Stimulated activated CD8-positive, alpha-beta memory T cell treated with anti-CD3 and anti-CD28 coated beads, Interleukin-7, amount 100 ng/mL, for 4 hours (primary cell): Measurements from ENCODE around the gene UNC93B1.
A peak's percentile ranks its signal among the peaks of the same experiment; 100 is the strongest.

Experiments
- DNase-seq, 2 donors: peaks; one replicate each; pipeline ENCODE4 v3.0.0-alpha.2; 2020; ENCODE audit warnings: low read depth in 2 of 2

UNC93B1 gene

DNA sequence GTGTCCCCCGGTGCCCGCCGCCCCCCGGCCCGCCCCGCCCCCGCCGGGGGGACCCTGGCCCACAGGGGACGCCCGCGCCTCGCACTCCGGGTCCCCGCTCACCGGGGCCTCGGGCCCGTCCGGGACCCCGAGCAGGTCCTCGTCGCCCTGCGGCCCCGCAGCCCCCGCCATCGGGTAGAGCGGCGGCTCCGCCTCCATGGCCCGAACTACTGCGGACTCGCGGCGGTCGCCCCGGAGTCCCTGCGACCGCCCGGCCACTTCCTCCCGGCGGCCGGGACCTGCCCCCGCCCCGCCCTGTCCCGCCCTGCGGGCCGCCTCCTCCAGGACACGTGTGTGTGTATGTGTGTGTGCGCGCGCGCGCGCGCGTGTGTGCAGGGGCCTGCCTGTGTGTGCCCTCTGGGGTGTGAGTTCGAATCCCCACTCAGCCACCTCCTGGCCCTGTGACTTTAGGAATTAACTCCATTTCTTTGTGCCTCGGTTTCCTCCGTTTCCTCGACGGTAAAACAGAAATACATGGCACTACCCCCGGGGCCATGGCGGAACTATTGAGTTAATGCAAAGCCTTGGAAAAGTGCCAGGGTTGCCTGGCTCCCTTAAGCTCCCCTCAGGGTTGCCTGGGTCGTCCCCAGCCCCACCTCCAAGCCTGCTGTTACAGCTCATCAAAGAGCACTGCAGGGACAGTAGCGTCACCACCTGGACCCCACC is at the start of gene UNC93B1:
TSS of gene UNC93B1 (minus strand) at position 252 of the 705 bp plus-strand sequence. CDS start at position 198, 54 bp downstream.
- DNase-seq, result peak; percentile 56 to 75

DNA sequence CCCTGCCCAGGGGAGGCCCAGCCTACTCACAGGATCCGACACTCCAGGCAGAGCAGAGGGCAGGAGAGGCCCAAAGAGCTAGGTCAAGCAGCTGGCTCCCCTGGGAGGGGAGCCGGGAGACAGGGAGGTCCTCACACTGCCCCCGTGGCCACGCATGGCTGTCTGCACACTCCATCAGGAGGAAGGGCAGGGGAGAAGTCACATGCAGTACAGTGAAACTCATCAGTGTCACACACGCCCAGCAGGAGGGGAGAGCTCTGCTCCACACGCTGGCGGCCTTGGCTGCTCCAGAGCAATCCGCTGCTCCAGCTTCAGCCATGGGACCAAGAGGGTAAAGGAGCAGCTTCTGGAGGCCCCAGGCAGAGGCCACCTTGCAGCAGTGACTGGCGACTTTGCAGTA is 49.2 kb upstream of the UNC93B1 start:
- no peak for DNase-seq

DNA sequence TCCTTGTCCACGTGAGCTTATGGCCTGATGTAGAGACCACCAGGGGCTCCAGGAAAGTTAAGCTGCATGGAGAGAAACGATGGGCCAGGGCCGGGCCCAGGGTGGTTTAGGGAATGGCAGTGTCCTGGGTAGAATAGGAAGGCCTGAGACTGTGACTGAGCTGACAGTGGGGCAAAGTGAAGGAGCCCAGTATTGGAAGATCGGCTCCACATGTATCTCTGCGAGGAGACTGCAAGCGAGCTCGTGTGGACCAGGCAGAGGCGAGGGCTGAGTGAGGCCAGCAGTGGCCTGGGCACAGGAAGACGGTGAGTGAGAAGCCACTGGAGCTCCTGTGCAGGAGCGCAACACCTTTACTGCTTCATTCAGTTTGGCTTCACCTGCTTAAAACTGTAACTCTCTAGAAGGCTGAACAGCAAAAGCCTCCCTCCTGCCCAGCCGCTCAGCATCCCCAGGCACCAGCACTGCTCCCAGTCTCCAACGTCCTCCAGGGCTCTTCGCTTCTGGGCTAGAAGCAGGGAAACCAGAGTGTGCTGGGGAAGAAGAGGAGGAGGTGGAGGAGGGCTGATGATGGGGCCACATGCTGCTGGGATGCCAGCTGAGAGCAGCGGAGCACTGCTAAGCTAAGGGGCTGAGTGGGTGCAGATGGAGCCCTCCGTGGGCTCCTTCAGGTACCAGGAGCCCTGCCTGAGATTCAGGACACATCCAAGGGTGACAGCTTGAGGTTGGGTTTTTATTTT is 48.4 kb upstream of the UNC93B1 start:
- no peak for DNase-seq

- no peak for DNase-seq
Observed at GRCh38 chr11:68051191-68052136, 47.6 kb upstream of the UNC93B1 start.

DNA sequence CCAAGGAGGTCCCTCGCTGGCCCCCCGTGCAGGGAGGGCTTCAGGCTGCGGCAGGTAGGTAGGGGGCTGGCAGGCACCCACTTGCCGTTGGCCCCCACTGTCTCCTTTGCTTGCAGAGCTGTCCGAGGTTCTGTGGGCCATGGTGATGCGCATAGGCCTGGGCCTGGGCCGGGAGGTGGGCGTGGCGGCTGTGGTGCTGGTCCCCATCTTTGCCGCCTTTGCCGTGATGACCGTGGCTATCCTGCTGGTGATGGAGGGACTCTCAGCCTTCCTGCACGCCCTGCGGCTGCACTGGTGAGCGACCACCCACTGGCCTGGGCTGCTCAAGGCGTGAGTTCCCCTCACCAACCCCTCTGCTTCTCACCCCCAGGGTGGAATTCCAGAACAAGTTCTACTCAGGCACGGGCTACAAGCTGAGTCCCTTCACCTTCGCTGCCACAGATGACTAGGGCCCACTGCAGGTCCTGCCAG is 46.5 kb upstream of the UNC93B1 start:
- no peak for DNase-seq

DNA sequence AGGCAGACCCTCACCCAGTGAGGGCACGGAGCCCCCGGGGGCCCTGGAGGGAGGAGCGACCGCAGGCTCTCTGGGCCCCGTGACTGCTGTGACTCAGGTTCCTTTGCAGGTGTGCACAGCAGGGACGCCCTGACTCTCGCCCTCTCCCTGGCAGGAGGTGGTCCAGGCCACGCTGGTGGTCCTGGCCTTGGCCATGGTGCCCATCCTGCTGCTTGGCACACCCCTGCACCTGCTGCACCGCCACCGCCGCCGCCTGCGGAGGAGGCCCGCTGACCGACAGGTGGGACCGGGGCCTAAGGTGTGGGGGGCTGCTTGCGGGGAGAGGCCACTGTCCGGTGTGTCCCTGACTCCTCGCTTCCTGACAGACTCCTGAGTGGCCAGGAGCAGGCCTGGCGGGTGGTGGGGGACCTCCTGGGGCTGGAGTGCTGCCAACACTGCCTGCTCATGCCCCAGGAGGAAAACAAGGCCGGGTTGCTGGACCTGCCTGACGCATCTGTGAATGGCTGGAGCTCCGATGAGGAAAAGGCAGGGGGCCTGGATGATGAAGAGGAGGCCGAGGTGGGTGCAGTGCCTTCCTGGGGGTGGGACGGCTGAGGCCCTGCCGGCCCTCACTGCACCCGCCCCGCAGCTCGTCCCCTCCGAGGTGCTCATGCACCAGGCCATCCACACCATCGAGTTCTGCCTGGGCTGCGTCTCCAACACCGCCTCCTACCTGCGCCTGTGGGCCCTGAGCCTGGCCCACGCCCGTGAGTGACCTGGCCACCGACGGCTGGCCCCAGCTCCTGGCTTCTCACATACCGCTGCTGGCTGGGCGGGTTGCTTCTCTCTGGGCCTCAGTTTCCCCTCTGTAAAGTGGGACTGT is 45.8 kb upstream of the UNC93B1 start:
- DNase-seq, result no peak

DNA sequence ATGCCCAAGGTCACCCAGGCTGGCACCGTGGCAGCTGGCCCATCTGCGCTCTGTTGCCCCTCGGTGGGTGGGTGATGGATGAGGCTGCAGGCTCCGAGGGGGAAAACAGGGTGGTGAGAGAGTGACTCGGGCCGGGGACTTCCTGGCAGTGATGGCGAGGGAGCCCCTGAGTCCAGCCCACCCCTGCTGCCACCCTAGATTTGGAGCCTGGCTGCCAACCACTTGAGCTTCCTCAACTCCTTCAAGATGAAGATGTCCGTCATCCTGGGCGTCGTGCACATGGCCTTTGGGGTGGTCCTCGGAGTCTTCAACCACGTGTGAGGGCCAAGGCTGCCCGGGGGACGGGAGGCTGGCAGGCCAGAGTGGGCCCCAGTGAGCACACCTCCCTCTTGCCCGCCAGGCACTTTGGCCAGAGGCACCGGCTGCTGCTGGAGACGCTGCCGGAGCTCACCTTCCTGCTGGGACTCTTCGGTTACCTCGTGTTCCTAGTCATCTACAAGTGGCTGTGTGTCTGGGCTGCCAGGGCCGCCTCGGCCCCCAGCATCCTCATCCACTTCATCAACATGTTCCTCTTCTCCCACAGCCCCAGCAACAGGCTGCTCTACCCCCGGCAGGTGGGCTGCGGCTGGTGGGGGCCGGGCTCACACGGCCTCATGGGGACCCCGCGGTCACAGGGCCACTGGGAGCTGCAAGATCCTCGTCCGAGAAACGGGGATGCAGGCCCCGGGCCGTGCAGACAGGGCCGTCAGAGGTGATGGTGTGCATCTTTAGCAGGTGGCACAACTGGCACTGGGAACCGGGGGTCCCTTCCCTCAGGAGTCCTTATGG is 45.0 kb upstream of the UNC93B1 start:
- no peak for DNase-seq

- DNase-seq, result no peak
Observed at GRCh38 chr11:68047437-68048290, 43.8 kb upstream of the UNC93B1 start.

- no peak for DNase-seq
Observed at GRCh38 chr11:68044898-68045351, 41.0 kb upstream of the UNC93B1 start.

DNA sequence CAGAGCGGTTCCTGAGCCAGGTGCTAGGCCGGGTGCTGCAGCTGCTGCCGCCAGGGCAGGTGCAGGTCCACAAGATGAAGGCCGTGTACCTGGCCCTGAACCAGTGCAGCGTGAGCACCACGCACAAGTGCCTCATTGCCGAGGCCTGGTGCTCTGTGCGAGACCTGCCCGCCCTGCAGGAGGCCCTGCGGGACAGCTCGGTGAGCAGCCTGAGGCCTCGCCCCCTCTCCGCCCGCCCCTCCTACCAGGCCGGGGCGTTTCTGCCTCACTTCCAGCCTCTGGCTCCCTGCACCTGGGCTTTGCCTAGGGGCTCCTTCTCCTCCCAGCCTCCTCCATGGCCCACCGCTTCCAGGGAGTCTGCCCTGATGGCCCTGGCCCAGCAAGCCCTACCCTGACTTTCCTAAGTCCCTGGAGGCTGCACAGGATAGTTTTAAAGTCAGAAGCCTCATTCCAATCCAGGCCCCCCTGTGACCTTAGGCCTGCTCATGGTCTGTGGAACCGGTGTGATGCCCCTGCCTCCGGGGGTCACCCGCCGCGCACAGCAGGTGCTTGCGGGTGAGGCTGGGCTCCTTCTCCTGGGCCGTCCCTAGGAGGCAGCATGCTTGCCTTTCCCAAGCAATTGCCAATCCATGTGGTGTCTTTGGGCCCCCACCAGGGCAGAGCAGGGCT is 40.4 kb upstream of the UNC93B1 start:
- no peak for DNase-seq

DNA sequence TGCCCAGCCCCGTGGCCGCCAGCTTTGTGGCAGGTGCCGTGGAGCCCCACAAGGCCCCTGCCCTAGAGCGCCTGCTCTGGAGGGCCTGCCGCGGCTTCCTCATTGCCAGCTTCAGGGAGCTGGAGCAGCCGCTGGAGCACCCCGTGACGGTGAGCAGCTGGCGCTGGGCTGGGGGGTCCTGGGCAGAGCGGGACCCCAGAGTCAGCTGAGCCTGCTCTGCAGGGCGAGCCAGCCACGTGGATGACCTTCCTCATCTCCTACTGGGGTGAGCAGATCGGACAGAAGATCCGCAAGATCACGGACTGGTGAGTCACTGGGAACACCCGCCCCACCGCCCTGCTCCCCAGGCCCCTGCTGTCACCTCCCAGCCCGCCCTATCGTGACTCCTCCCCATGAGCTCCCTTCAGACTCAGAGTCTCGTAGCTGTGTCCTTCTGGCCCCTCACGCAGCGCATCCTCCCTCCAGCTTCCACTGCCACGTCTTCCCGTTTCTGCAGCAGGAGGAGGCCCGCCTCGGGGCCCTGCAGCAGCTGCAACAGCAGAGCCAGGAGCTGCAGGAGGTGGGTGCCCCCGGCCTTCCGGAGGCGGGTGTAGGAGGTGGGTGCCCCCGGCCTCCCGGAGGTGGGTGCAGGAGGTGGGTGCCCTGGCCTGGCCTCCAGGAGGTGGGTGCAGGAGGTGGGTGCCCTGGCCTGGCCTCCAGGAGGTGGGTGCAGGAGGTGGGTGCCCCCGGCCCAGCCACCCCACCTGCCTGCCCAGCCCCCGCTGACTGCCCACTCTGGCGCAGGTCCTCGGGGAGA is 39.6 kb upstream of the UNC93B1 start:
- no peak for DNase-seq

- no peak for DNase-seq
Observed at GRCh38 chr11:68043029-68043348, 39.1 kb upstream of the UNC93B1 start.

DNA sequence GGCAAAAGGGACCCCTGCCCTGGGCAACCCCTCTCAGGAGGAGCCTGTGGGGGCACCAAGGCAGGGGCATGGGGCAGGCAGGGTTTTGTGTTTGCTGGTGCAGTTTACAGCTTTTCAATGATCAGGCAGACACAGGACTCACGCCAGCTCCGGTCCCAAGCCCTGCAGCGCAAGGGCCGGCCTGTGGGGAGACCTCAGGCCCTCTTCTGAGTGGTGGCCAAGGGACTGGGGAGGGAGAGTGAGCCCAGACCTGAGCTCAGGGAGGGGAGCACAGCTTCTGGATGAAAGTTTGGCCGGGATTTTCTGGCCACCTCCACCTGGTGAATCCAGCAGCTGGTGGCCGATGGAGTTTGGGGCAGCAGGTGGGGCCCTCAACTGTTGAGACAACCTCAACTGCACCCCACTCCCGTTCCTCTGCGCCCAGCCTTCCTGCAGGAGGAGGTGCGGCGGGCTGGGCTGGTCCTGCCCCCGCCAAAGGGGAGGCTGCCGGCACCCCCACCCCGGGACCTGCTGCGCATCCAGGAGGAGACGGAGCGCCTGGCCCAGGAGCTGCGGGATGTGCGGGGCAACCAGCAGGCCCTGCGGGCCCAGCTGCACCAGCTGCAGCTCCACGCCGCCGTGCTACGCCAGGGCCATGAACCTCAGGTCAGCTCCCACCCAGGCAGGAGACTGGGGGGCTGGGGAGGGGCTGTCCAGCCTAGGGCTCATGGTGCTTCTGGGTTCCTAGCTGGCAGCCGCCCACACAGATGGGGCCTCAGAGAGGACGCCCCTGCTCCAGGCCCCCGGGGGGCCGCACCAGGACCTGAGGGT is 38.5 kb upstream of the UNC93B1 start:
- DNase-seq, result no peak

- DNase-seq, result no peak
Observed at GRCh38 chr11:68041617-68042218, 37.8 kb upstream of the UNC93B1 start.

DNA sequence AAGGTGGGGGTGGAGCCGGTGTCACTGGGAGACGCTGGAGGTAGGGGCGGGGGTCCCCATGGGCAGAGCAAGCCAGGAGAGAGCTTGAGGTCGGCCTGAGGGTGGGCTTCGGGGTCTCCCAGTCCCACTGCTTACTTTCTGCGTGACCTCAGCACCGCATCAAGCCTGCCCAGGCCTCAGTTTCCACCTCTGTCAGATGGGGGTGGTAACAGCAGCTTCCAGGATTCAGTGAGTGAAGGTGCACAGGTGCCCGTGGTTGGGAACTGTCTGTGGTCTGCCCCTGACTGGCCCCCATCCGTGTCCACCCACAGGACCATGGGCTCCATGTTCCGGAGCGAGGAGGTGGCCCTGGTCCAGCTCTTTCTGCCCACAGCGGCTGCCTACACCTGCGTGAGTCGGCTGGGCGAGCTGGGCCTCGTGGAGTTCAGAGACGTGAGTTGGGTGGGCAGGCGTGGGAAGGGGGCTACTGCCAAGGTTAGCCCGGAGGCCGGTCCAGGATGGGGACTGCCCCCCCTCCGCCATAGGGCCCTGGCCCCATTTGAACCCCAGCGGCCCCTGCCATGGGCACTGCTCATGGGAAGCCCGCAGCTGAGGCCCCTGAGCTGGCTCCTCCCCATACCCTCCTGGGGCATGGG is 37.2 kb upstream of the UNC93B1 start:
- no peak for DNase-seq
